Dedifferentiated amniotic fluid mesenchymal stem cell (primary cell): Measurements from ENCODE around the gene ASH1L.

ENCODE experiments used
- DNase-seq: peaks from one replicate; pipeline ENCODE4 v3.0.0-alpha.2; 2016; ENCODE audit errors: extremely low spot score

Gene ASH1L

GRCh38 chr1:155327981-155328380 lies 234.6 kb downstream of the ASH1L start:
- no peak for DNase-seq

- no peak for DNase-seq
Measured at GRCh38 chr1:155326631-155327037, 236.0 kb downstream of the ASH1L start.

GRCh38 chr1:155326020-155326526 lies 236.5 kb downstream of the ASH1L start:
- DNase-seq = no peak

GRCh38 chr1:155325603-155325893 lies 237.1 kb downstream of the ASH1L start:
- DNase-seq = no peak

- peak; percentile 16 for DNase-seq
Measured at GRCh38 chr1:155324717-155325602, 237.6 kb downstream of the ASH1L start.

- peak; percentile 96 for DNase-seq
Measured at GRCh38 chr1:155324037-155324716, 238.4 kb downstream of the ASH1L start.

GRCh38 chr1:155323729-155324036 lies 238.9 kb downstream of the ASH1L start:
- peak; percentile 87 for DNase-seq

GRCh38 chr1:155322953-155323728 lies 239.5 kb downstream of the ASH1L start:
- peak; percentile 93 for DNase-seq

- no peak for DNase-seq
Measured at GRCh38 chr1:155322571-155322952, 240.0 kb downstream of the ASH1L start.

GRCh38 chr1:155321639-155322503 lies 240.7 kb downstream of the ASH1L start:
- no peak for DNase-seq

- DNase-seq = peak; percentile 43
Measured at GRCh38 chr1:155320661-155321617, 241.7 kb downstream of the ASH1L start, which contains the start of gene RUSC1. TSS of gene RUSC1 (plus strand) at chr1:155320894. CDS start at chr1:155321774, 880 bp downstream.

GRCh38 chr1:155320252-155320651 lies 242.4 kb downstream of the ASH1L start:
- no peak for DNase-seq

- DNase-seq = no peak
Measured at GRCh38 chr1:155319536-155319935, 243.1 kb downstream of the ASH1L start.

- no peak for DNase-seq
Measured at GRCh38 chr1:155318082-155318481, 244.5 kb downstream of the ASH1L start.

- DNase-seq = no peak
Measured at GRCh38 chr1:155316922-155317321, 245.7 kb downstream of the ASH1L start.

- no peak for DNase-seq
Measured at GRCh38 chr1:155313261-155313660, 249.3 kb downstream of the ASH1L start.

- DNase-seq = no peak
Measured at GRCh38 chr1:155309423-155310021, 253.1 kb downstream of the ASH1L start.

GRCh38 chr1:155308493-155309422 lies 253.8 kb downstream of the ASH1L start, which contains the start of gene FDPS:
TSS of gene FDPS (plus strand) at chr1:155308866. CDS start at chr1:155309790, 924 bp downstream.
- DNase-seq = peak; percentile 99
